ENCODE results near the gene EFHD2. TPM values are rescaled to one million over a fixed set of nuclear protein-coding genes. Genes with fewer than 3 reads are reported as not detected.
"Not testable (repeated sequence)": the region's sequence is repeated elsewhere in the genome, so short reads cannot be mapped to it uniquely, and the experiment has no call there.

The EFHD2 gene
- total RNA-seq, 4 donors from 2014 or later: 88.0 to 188 (median 174) TPM

GRCh38 chr1:15371610-15372545, 37.8 kb upstream of the EFHD2 start:
- DNase-seq: no peak
- Histone ChIP-seq H3K27ac (peak overlapping the region in 3 of 4 donors; percentile 34 to 58 (median 39)), H3K9me3 (no peaks in the 10 kb centered on the region), H3K4me3 (no peak overlapping the region), H3K36me3 (no peaks in the 10 kb centered on the region), H3K27me3 (no peaks in the 10 kb centered on the region), H3K4me1 (peaks cover 10 to 18% (median 14%) of the 10 kb centered on the region in 4 donors)
- intact Hi-C loops (cut with DNase I; ENCODE audit: low total_unique reads) (no loop called here), in situ Hi-C loops (cut with MboI; ENCODE audit: low pct_ligation_motif_present in 1 of 4, low pct_unique_long_range_greater_than_20kb in 1 of 4, low sequenced_read_pairs in 3 of 4) (no loop called here)
- no peak for TF ChIP-seq EP300 (IDR thresholded peaks at IDR 0.05; ENCODE audit: low read depth)
- TF ChIP-seq POLR2AphosphoS5 (IDR thresholded peaks at IDR 0.05): no peak
- no peak for TF ChIP-seq CTCF (IDR thresholded peaks at IDR 0.05)
- TF ChIP-seq POLR2A (IDR thresholded peaks at IDR 0.05): no peak
- 63 to 74% methylated on average over 4 to 21 of the region's 21 CpGs for WGBS, 2 donors (ENCODE audit: low coverage in 1 of 2)

- no peaks in the 10 kb centered on the region for H3K9me3 ChIP-seq
- WGBS, 2 donors (ENCODE audit: low coverage in 1 of 2): 87 to 90% methylated on average over 3 to 8 of the region's 8 CpGs
Measured at GRCh38 chr1:15378729-15379128, 31.0 kb upstream of the EFHD2 start.

DNA sequence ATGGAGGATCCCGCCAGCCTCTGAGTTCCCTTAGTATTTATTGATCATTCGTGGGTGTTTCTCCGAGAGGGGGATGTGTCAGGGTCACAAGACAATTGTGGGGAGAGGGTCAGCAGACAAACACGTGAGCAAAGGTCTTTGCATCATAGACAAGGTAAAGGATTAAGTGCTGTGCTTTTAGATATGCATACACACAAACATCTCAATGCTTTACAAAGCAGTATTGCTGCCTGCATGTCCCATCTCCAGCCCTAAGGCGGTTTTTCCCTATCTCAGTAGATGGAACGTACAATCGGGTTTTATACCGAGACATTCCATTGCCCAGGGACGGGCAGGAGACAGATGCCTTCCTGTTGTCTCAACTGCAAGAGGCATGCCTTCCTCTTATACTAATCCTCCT, 30.5 kb upstream of the EFHD2 start:
- H3K4me3 ChIP-seq; intact Hi-C loops (cut with DNase I; ENCODE audit: low total_unique reads); H3K9me3 ChIP-seq; DNase-seq; in situ Hi-C loops (cut with MboI; ENCODE audit: low pct_ligation_motif_present in 1 of 4, low pct_unique_long_range_greater_than_20kb in 1 of 4, low sequenced_read_pairs in 3 of 4); H3K36me3 ChIP-seq; H3K27ac ChIP-seq; H3K4me1 ChIP-seq; H3K27me3 ChIP-seq: not testable (repeated sequence)
- 78% methylated on average over 9 of the region's 9 CpGs; no CpG with 5 or more reads in 1 of the 2 donors for WGBS, 2 donors (ENCODE audit: low coverage in 1 of 2)

More at GRCh38 chr1:15378729-15379128, 31.0 kb upstream of the EFHD2 start:
- intact Hi-C loops (cut with DNase I; ENCODE audit: low total_unique reads): no loop called here
- H3K4me1 ChIP-seq: no peaks in the 10 kb centered on the region
- no peaks in the 10 kb centered on the region for H3K27me3 ChIP-seq
- in situ Hi-C loops (cut with MboI; ENCODE audit: low pct_ligation_motif_present in 1 of 4, low pct_unique_long_range_greater_than_20kb in 1 of 4, low sequenced_read_pairs in 3 of 4): no loop called here
- no peak for DNase-seq
- TF ChIP-seq EP300 (IDR thresholded peaks at IDR 0.05; ENCODE audit: low read depth): no peak
- no peak for TF ChIP-seq CTCF (IDR thresholded peaks at IDR 0.05)
- TF ChIP-seq POLR2AphosphoS5 (IDR thresholded peaks at IDR 0.05): no peak
- no peak for TF ChIP-seq POLR2A (IDR thresholded peaks at IDR 0.05)
- no peaks in the 10 kb centered on the region for H3K36me3 ChIP-seq
- no peak overlapping the region for H3K4me3 ChIP-seq
- H3K27ac ChIP-seq: no peak overlapping the region

- Histone ChIP-seq H3K36me3 (no peaks in the 10 kb centered on the region), H3K27me3 (no peaks in the 10 kb centered on the region), H3K4me1 (peaks cover 0 to under 1% (median 0%) of the 10 kb centered on the region in 4 donors), H3K4me3 (no peak overlapping the region), H3K27ac (no peak overlapping the region), H3K9me3 (no peaks in the 10 kb centered on the region)
- DNase-seq: no peak
- 91 to 93% methylated on average over 11 to 22 of the region's 22 CpGs for WGBS, 2 donors (ENCODE audit: low coverage in 1 of 2)
- in situ Hi-C loops (cut with MboI; ENCODE audit: low pct_ligation_motif_present in 1 of 4, low pct_unique_long_range_greater_than_20kb in 1 of 4, low sequenced_read_pairs in 3 of 4): no loop called here
- intact Hi-C loops (cut with DNase I; ENCODE audit: low total_unique reads): no loop called here
- TF ChIP-seq POLR2AphosphoS5 (IDR thresholded peaks at IDR 0.05) (no peak), POLR2A (IDR thresholded peaks at IDR 0.05) (no peak), EP300 (IDR thresholded peaks at IDR 0.05; ENCODE audit: low read depth) (no peak), CTCF (IDR thresholded peaks at IDR 0.05) (no peak)
Measured at GRCh38 chr1:15380601-15381508, 28.8 kb upstream of the EFHD2 start.

Data from transverse colon (tissue), 4 donors.